GM19025 (cell line): ENCODE measurements around the gene PRKN.

Experiments used
- ATAC-seq: cut with Tn5 transposase; IDR thresholded peaks from one replicate; pipeline ENCODE4 v1.9.1; 2021; ENCODE audit warnings: mild to moderate bottlenecking, low read depth, moderate library complexity; ENCODE audit not compliant: unreplicated experiment

Gene PRKN

GRCh38 chr6:161802231-161802630 lies 925.3 kb downstream of the PRKN start:
- ATAC-seq = no peak

GRCh38 chr6:161798844-161799394 lies 928.6 kb downstream of the PRKN start:
- ATAC-seq = no peak

GRCh38 chr6:161796681-161797080 lies 930.9 kb downstream of the PRKN start:
- no peak for ATAC-seq

GRCh38 chr6:161792851-161793493 lies 934.6 kb downstream of the PRKN start:
- ATAC-seq = no peak

DNA sequence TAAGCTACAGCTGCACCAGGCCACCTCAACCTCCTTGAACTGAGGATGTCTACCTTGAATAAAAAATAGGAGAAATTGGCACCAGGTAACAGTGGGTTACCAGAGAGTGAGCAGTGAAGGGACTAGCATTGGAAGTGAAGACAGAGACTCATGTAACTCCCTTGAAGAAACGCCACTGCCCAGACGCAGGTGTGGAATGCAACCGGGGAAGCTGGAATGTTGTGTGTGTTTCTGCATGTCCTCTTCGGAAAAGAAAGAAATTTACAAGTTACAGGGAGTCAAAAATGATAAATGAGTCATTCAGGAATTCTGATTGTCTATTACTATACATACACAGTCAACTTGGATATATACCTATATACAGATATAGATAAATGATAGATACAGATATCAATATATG lies 939.0 kb downstream of the PRKN start:
- ATAC-seq = no peak

DNA sequence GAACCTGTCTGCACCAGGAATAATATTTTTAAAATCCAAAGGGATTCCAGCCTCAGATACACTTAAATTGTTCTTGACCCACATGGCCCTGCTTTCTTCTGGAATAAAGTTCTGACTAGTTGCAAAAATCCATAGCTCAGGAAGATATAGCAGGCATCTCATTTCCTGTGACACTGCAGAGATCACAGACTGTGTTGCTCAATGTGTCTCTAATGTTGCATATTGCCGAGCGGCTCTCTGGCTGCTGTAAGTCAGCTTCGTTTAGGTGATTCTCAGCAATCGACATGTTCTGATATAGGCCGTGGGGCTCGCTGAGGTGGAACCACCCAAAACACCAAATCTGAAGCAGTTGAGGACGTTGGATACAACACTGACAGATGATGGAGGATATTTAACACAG lies 955.4 kb downstream of the PRKN start:
- no peak for ATAC-seq

GRCh38 chr6:161761966-161762365 lies 965.6 kb downstream of the PRKN start:
- ATAC-seq = no peak

- ATAC-seq = no peak
Observed at GRCh38 chr6:161755080-161755479, 972.5 kb downstream of the PRKN start.

DNA sequence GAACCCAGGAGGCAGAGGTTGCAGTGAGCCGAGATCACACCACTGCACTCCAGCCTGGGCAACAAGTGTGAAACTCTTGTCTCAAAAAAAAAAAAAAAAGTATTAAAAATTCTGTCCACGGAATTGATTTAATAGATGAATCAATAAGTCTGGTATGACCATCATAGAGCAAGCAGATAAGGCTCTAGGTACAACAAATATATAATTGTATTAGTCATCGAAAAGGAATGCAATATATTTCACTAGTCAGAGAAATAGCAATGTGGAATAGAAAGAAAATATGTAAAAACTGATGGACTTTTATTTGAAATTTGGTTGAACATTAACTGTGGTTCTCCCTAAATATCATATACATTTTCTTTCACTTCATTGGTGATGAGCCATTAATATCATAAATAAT lies 976.9 kb downstream of the PRKN start:
- ATAC-seq = no peak

- no peak for ATAC-seq
Observed at GRCh38 chr6:161749576-161749975, 978.0 kb downstream of the PRKN start.

- no peak for ATAC-seq
Observed at GRCh38 chr6:161748535-161749416, 978.8 kb downstream of the PRKN start.

DNA sequence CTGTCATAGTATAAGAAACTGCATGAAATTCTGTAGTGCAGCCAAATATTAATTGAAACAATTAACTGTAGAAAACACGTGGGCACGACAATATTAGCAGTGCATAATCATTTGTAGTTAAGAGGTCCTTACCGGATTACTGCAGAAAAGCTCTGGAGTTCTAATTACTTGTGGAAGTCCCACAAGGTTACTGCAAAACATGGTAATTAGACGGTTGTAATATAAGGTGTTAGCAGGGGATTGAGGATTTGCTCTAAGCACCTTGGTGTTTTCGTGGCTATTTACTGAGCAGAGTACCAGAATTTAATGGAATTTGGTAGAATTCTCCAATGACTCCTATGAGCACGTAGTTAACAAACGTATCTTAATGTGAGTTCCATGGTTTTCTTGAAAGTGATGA lies 980.1 kb downstream of the PRKN start:
- ATAC-seq = no peak

- ATAC-seq = no peak
Observed at GRCh38 chr6:161745594-161746141, 981.9 kb downstream of the PRKN start.

DNA sequence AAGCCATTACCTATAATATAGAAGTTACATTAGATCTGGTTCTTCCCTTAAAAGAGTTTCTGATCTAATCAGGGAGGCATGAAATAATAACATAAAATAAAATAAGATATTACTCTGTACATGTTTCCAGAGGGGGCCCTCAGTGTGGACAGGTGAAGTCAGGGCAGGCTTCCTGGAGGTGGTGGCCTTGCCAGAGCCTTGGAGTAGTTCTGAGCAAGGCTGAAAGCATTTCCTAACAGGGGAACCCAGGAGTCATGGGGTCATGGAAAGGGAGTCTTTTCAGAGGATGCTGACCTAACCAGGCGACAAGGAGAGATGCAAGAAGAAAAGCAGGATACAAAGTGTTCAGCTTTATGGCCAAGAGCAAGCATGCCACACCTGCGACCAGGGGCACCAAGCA lies 982.4 kb downstream of the PRKN start:
- no peak for ATAC-seq

DNA sequence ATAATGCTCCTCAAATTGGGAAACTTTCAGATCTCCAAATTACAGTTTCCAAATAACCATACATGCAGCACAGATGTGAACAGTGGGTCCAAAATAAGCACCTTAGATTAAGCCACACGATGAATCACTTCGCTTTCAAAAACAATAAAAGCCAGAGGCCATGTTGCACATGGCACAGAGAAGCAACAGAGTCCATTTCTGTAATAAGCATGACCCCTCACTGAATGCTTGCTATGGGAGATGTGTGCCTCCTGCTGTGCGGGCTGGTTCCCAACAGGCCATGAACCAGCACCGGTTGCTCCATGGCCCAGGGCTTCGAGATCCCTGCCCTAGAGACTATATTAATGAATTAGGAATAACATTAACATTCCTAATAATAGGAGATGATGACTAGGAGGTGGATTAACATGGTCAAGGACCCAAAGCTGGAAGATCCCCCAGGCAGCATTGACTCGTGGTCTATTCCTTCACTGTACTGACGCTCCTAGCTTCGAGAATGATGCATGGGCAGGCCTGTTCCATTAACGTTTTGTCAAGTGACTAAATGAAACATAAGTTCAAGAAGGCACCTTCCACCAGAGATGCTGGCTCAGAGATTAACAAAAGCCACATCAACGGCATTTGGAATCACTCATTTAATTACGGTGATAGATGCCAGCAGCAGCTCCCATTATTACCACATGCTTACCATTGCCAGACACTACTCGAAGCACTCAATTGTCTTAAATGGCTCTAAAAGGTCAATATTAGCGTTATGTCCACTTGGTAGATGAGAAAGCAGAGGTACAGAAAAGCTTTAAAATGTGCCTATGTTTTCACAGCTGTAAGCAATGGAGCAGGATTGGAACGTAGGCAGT lies 983.1 kb downstream of the PRKN start:
- no peak for ATAC-seq

GRCh38 chr6:161743509-161744178 lies 983.9 kb downstream of the PRKN start:
- ATAC-seq = no peak

DNA sequence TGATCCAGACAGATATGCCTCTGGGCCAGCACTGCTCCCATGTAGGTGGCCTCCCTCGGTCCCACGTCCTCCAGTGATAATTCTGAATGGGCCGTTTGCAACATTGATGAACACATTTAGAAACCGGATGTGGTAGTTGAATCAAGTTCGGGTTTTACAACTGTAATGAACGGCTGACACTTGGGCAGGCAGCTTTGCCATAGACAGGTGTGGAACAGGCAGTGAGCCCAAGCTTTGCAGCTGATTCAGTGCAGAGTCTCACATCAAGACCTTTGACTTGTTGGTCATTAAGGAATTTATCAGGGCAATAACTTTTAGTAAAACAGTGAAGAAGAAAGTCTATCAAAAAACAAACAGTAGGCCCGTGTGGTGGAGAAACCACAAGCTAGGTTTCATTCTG lies 987.1 kb downstream of the PRKN start:
- no peak for ATAC-seq

DNA sequence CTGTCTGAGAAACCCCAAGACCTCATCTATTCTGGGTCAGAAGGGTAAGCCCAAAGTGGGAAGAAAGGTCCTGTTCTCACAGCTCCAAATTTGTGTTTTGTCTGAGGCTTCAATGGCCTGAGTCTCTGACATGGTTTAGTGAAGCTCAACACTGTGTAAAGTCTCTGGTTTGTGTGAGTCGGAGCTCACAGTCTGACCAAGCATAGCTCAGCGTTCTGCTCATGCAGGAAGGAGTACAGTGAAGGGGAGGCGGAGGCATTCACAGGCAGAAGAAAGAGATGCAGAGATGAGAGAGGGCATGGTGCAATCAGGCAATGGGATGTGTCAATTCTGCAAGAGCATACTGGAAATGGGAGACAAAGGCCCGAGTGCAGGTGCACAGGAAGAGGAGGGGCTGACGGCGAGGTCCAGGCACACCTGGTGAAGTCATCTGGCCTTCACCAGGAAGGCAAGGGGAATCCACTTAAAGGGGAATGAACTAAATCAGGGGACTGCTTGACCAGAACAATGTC lies 990.7 kb downstream of the PRKN start:
- no peak for ATAC-seq

DNA sequence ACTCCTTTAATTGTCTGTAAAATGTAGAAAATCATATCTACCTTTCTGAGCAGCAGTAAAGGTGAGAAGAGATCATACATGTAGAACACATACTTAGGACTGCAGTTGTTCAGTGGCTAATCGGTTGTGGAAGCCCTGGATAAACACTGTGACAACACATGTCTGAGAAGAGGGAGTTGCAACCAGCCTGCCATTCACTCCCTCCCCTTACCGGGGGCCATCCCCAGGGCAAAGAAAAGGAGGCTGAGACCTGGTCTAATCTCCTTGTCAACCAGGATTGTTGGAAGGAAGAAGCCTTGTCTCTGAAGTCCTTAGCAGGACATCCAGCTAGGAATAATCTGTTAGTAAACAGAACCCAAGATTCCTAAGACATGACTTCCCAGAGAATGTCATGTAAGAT lies 991.2 kb downstream of the PRKN start:
- no peak for ATAC-seq

GRCh38 chr6:161732594-161732993 lies 995.0 kb downstream of the PRKN start:
- ATAC-seq = no peak
